Stomach (tissue), 4 donors: ENCODE data around the gene GCNT2.

Source experiments
- CTCF ChIP-seq, 7 experiments: fragments of 450-650 bp in 4 of 7; fragments of 200-600 bp in 3 of 7; sonication (generic) in 3 of 7; IDR thresholded peaks; one replicate each; pipeline ENCODE4 v1.5.1; 2016 to 2019; ENCODE audit warnings: antibody characterized with exemption in 7 of 7, control low read depth in 2 of 7, mild to moderate bottlenecking in 1 of 7
- EP300 ChIP-seq: sonication (generic); formaldehyde crosslinking; IDR thresholded peaks from one replicate; pipeline ENCODE4 v1.6.1; 2017; ENCODE audit warnings: antibody characterized with exemption
- POLR2A ChIP-seq, 4 donors: fragments of 450-650 bp; IDR thresholded peaks; one replicate each; pipeline ENCODE4 v1.6.1; 2016; ENCODE audit warnings: antibody characterized with exemption in 4 of 4, control low read depth in 2 of 4, mild to moderate bottlenecking in 1 of 4, moderate library complexity in 1 of 4
- POLR2AphosphoS5 ChIP-seq, 3 donors: sonication (generic); formaldehyde crosslinking; IDR thresholded peaks; one replicate each; pipeline ENCODE4 v1.6.1; 2016; ENCODE audit warnings: antibody characterized with exemption in 3 of 3

GRCh38 chr6:10615675-10616074, 94.5 kb downstream of the GCNT2 start:
- TF ChIP-seq CTCF (IDR thresholded peaks at IDR 0.05) (no peak), POLR2A (IDR thresholded peaks at IDR 0.05) (no peak), EP300 (no peak), POLR2AphosphoS5 (IDR thresholded peaks at IDR 0.05) (no peak)
